ENCODE data around the gene ARHGAP23.

The ARHGAP23 gene

GRCh38 chr17:38447502-38448085 is 19.3 kb downstream of the ARHGAP23 start:
- DNase-seq, result no peak

- no peak for DNase-seq
These were observed 20.0 kb downstream of the ARHGAP23 start for GRCh38 chr17:38448208-38448771.

- no peak for DNase-seq
These were observed 21.1 kb downstream of the ARHGAP23 start for GRCh38 chr17:38449364-38449763.

GRCh38 chr17:38450557-38451029 is 22.3 kb downstream of the ARHGAP23 start:
- no peak for DNase-seq

GRCh38 chr17:38451030-38451839 is 23.0 kb downstream of the ARHGAP23 start:
- no peak for DNase-seq

GRCh38 chr17:38451840-38452529 is 23.7 kb downstream of the ARHGAP23 start:
- no peak for DNase-seq

GRCh38 chr17:38452719-38453118 is 24.5 kb downstream of the ARHGAP23 start:
- DNase-seq, result no peak

GRCh38 chr17:38453951-38454421 is 25.7 kb downstream of the ARHGAP23 start:
- DNase-seq, result no peak

GRCh38 chr17:38454532-38454931 is 26.3 kb downstream of the ARHGAP23 start:
- DNase-seq, result no peak

GRCh38 chr17:38455288-38455915 is 27.1 kb downstream of the ARHGAP23 start:
- DNase-seq, result no peak

- no peak for DNase-seq
These were observed 28.0 kb downstream of the ARHGAP23 start for GRCh38 chr17:38456031-38456815.

- no peak for DNase-seq
These were observed 29.5 kb downstream of the ARHGAP23 start for GRCh38 chr17:38457577-38458371.

GRCh38 chr17:38458521-38458920 is 30.3 kb downstream of the ARHGAP23 start:
- DNase-seq, result no peak

GRCh38 chr17:38459567-38459966 is 31.3 kb downstream of the ARHGAP23 start:
- no peak for DNase-seq

GRCh38 chr17:38460082-38460715 is 31.9 kb downstream of the ARHGAP23 start:
- DNase-seq, result no peak

GRCh38 chr17:38460716-38461630 is 32.7 kb downstream of the ARHGAP23 start:
- no peak for DNase-seq

- DNase-seq, result no peak
These were observed 33.4 kb downstream of the ARHGAP23 start for GRCh38 chr17:38461683-38462082.

GRCh38 chr17:38463451-38463858 is 35.2 kb downstream of the ARHGAP23 start:
- DNase-seq, result no peak

- no peak for DNase-seq
These were observed 36.0 kb downstream of the ARHGAP23 start for GRCh38 chr17:38464251-38464722.

Data from stimulated activated CD4-positive, alpha-beta T cell treated with anti-CD3 and anti-CD28 coated beads, Interleukin-2, amount 100 ng/mL, for 48 hours (primary cell).